Thoracic aorta (tissue), 2 donors: ENCODE measurements around the gene TMEM80. TPM values are rescaled to one million over a fixed set of nuclear protein-coding genes. Genes with fewer than 3 reads are reported as not detected.
"Not testable (repeated sequence)": the region's sequence is repeated elsewhere in the genome, so short reads cannot be mapped to it uniquely, and the experiment has no call there.

Experiments used
- ATAC-seq: fragments of 150-250 bp; one replicate; pipeline ENCODE4 v1.8.0; 2017; ENCODE audit warnings: low read depth; ENCODE audit not compliant: insufficient number of reproducible peaks, low FRiP score
- DNase-seq: peaks from one replicate; pipeline ENCODE4 v3.0.0-alpha.2; 2020; ENCODE audit warnings: low spot score
- H3K27ac ChIP-seq, 2 donors: fragments of 200-600 bp; sonication (generic); 1 replicate in 1 of 2; 2 replicates in 1 of 2; pipeline ENCODE4 v1.5.1; 2016; ENCODE audit warnings: mild to moderate bottlenecking in 2 of 2, moderate library complexity in 2 of 2
- H3K27me3 ChIP-seq: fragments of 200-600 bp; sonication (generic); replicated peaks from 2 replicates; pipeline ENCODE4 v1.6.0; 2016; ENCODE audit warnings: mild to moderate bottlenecking; ENCODE audit not compliant: insufficient read depth
- H3K36me3 ChIP-seq: fragments of 200-600 bp; sonication (generic); one replicate; pipeline ENCODE4 v1.5.1; 2016
- H3K4me1 ChIP-seq, 2 donors: fragments of 200-600 bp; sonication (generic); 1 replicate in 1 of 2; 2 replicates in 1 of 2; pipeline versions ENCODE4 v1.5.1 to v1.6.0; 2016; ENCODE audit warnings: low read depth in 2 of 2, mild to moderate bottlenecking in 1 of 2; ENCODE audit not compliant: control insufficient read depth in 1 of 2
- H3K4me3 ChIP-seq: fragments of 200-600 bp; sonication (generic); 2 replicates; pipeline ENCODE4 v1.5.1; 2016; ENCODE audit warnings: mild to moderate bottlenecking
- H3K9me3 ChIP-seq: fragments of 200-600 bp; sonication (generic); 2 replicates; pipeline ENCODE4 v1.5.1; 2016
- CTCF ChIP-seq: fragments of 200-600 bp; sonication (generic); IDR thresholded peaks from one replicate; pipeline ENCODE4 v1.5.1; 2019; ENCODE audit warnings: antibody characterized with exemption
- total RNA-seq, 2 donors: library from RNA; depleted of rRNA; stranded (reverse); fragments of >200 nt; gene quantifications; one replicate each; pipeline versions ENCODE4 v1.1.0 to v1.2.3, GENCODE V29; 2016

TMEM80 gene
- total RNA-seq, 2 donors from 2014 or later, result 22.4 to 22.5 TPM

- no peak for ATAC-seq
- Histone ChIP-seq H3K9me3 (no peaks in the 10 kb centered on the region), H3K4me3 (no peak overlapping the region), H3K27ac (no peak overlapping the region), H3K4me1 (no peaks in the 10 kb centered on the region), H3K27me3 (no peaks in the 10 kb centered on the region), H3K36me3 (no peaks in the 10 kb centered on the region)
- no peak for TF ChIP-seq CTCF
- no peak for DNase-seq
Observed at GRCh38 chr11:737366-737765, 41.8 kb downstream of the TMEM80 start.

- not testable (repeated sequence) for H3K27ac ChIP-seq, ATAC-seq, DNase-seq, H3K27me3 ChIP-seq, H3K4me1 ChIP-seq, H3K9me3 ChIP-seq, H3K36me3 ChIP-seq, H3K4me3 ChIP-seq
Observed at GRCh38 chr11:737899-738298, 42.3 kb downstream of the TMEM80 start.

GRCh38 chr11:742156-742546, 46.5 kb downstream of the TMEM80 start:
- ATAC-seq (no peak), DNase-seq (no peak)
- Histone ChIP-seq H3K9me3 (no peaks in the 10 kb centered on the region), H3K4me1 (peaks cover 4 to 8% of the 10 kb centered on the region in 2 donors), H3K27me3 (no peaks in the 10 kb centered on the region), H3K27ac (no peak overlapping the region), H3K36me3 (no peaks in the 10 kb centered on the region), H3K4me3 (no peak overlapping the region)
- TF ChIP-seq CTCF, result no peak

GRCh38 chr11:742571-743201, 47.1 kb downstream of the TMEM80 start:
- Histone ChIP-seq H3K27ac (no peak overlapping the region), H3K4me1 (peaks cover 4 to 9% of the 10 kb centered on the region in 2 donors), H3K36me3 (no peaks in the 10 kb centered on the region), H3K27me3 (no peaks in the 10 kb centered on the region), H3K4me3 (no peak overlapping the region), H3K9me3 (no peaks in the 10 kb centered on the region)
- TF ChIP-seq CTCF, result no peak
- ATAC-seq (no peak), DNase-seq (no peak)

- peaks cover 19 to 32% of the 10 kb centered on the region in 2 donors for H3K4me1 ChIP-seq
- H3K9me3 ChIP-seq, result no peaks in the 10 kb centered on the region
- DNase-seq (no peak), ATAC-seq (no peak)
- H3K4me3 ChIP-seq, result no peak overlapping the region
- H3K27ac ChIP-seq, result no peak overlapping the region
- no peaks in the 10 kb centered on the region for H3K27me3 ChIP-seq
- no peak for TF ChIP-seq CTCF
- H3K36me3 ChIP-seq, result no peaks in the 10 kb centered on the region
Observed at GRCh38 chr11:745428-745827, 49.8 kb downstream of the TMEM80 start.
